A673 (cell line): ENCODE results near the gene ERC1. TPM values are rescaled to one million over a fixed set of nuclear protein-coding genes. Genes with fewer than 3 reads are reported as not detected.

Experiments
- BruUV-seq: library from RNA; stranded (reverse); fragments of 400-500 nt; replicated peaks from 2 replicates; lab custom pipeline; 2021; lab: Mats Ljungman, UMichigan
- CTCF ChIA-PET: fragments of 300-600 bp; sonication (Branson Sonifier 250); formaldehyde crosslinking; loops from one replicate; lab custom pipeline; 2022; ENCODE audit warnings: antibody characterized with exemption; lab: Charles Lee
- POLR2A ChIA-PET: fragments of 300-600 bp; sonication (Branson Sonifier 250); formaldehyde crosslinking; loops from one replicate; lab custom pipeline; 2022; ENCODE audit warnings: antibody characterized with exemption; ENCODE audit not compliant: low non-redundant PET; lab: Charles Lee
- DNase-seq: peaks from one replicate; pipeline ENCODE4 v3.0.0-alpha.2; 2015; ENCODE audit warnings: low spot score
- H3K27ac ChIP-seq: fragments of 200-600 bp; sonication (generic); 2 replicates; pipeline ENCODE4 v1.5.1; 2016; ENCODE audit warnings: mixed run types, low read depth, mild to moderate bottlenecking, mixed read lengths, antibody characterized with exemption, low read length; ENCODE audit not compliant: poor library complexity, severe bottlenecking
- H3K27me3 ChIP-seq: fragments of 200-600 bp; sonication (generic); replicated peaks from 2 replicates; pipeline ENCODE4 v1.6.1; 2017; ENCODE audit warnings: mixed run types, low read depth, mild to moderate bottlenecking, mixed read lengths, antibody characterized with exemption, low read length; ENCODE audit not compliant: insufficient read depth, poor library complexity
- H3K36me3 ChIP-seq: fragments of 200-600 bp; sonication (generic); 2 replicates; pipeline ENCODE4 v1.6.1; 2016; ENCODE audit warnings: mixed run types, mild to moderate bottlenecking, mixed read lengths, antibody characterized with exemption, low read length; ENCODE audit not compliant: insufficient read depth, poor library complexity, severe bottlenecking
- H3K4me1 ChIP-seq: fragments of 200-600 bp; sonication (generic); 2 replicates; pipeline ENCODE4 v1.6.1; 2017; ENCODE audit warnings: mixed run types, mild to moderate bottlenecking, mixed read lengths, antibody characterized with exemption, low read length; ENCODE audit not compliant: insufficient read depth, poor library complexity, severe bottlenecking
- H3K4me3 ChIP-seq: fragments of 200-600 bp; sonication (generic); 2 replicates; pipeline ENCODE4 v1.5.1; 2016; ENCODE audit warnings: low read depth, mixed run types, mild to moderate bottlenecking, mixed read lengths, low read length; ENCODE audit not compliant: poor library complexity, severe bottlenecking
- H3K9me3 ChIP-seq: fragments of 200-600 bp; sonication (generic); 2 replicates; pipeline ENCODE4 v1.6.1; 2016; ENCODE audit warnings: mixed run types, low read depth, mild to moderate bottlenecking, mixed read lengths, antibody characterized with exemption, low read length; ENCODE audit not compliant: poor library complexity, severe bottlenecking
- CTCF ChIP-seq: fragments of 300-800, 200-600 bp; sonication (generic); conservative IDR thresholded peaks from 2 replicates; pipeline ENCODE4 v1.5.1; 2017; ENCODE audit warnings: low read depth, mild to moderate bottlenecking, antibody characterized with exemption, low read length, moderate library complexity, mixed read lengths
- EZH2 ChIP-seq: fragments of 200-600 bp; sonication (generic); IDR thresholded peaks from 2 replicates; pipeline ENCODE4 v1.6.1; 2017; ENCODE audit warnings: borderline replicate concordance, low read depth, mild to moderate bottlenecking, mixed read lengths, antibody characterized with exemption, low read length; ENCODE audit not compliant: poor library complexity, severe bottlenecking
- intact Hi-C: fragments of 100-400 bp; cut with micrococcal nuclease; formaldehyde crosslinking; loops from one replicate; pipeline ENCODE4 v1.10.0; 2022; ENCODE audit not compliant: unreplicated experiment
- total RNA-seq: library from RNA; stranded (reverse); gene quantifications from 2 replicates; pipeline ENCODE4 v1.2.3, GENCODE V29; 2021

Gene ERC1
- total RNA-seq, 1 experiment from 2014 or later: 60.7 TPM

- ChIA-PET POLR2A (no interaction called here), CTCF (interaction anchor here (0.5 kb wide), 1 partner anchor 187 kb away, joined by 4 read pairs; no protein-coding TSS in a partner anchor)
- Histone ChIP-seq H3K27ac (no peak overlapping the region), H3K4me1 (no peaks in the 10 kb centered on the region), H3K36me3 (no peaks in the 10 kb centered on the region), H3K27me3 (no peaks in the 10 kb centered on the region), H3K4me3 (no peak overlapping the region), H3K9me3 (no peaks in the 10 kb centered on the region)
- intact Hi-C loops: no loop called here
- TF ChIP-seq EZH2 (no peak), CTCF (no peak)
- BruUV-seq: no TSS peak
- no peak for DNase-seq
Observed at GRCh38 chr12:1395421-1395955, 404.5 kb downstream of the ERC1 start.

GRCh38 chr12:1398673-1399072 lies 407.6 kb downstream of the ERC1 start:
- DNase-seq: no peak
- POLR2A ChIA-PET: no interaction called here
- CTCF ChIA-PET: no interaction called here
- BruUV-seq: no TSS peak
- Histone ChIP-seq H3K36me3 (peaks cover 3% of the 10 kb centered on the region), H3K9me3 (no peaks in the 10 kb centered on the region), H3K4me1 (no peaks in the 10 kb centered on the region), H3K27me3 (no peaks in the 10 kb centered on the region), H3K4me3 (no peak overlapping the region), H3K27ac (no peak overlapping the region)
- intact Hi-C loops: no loop called here
- TF ChIP-seq EZH2 (no peak), CTCF (no peak)

- H3K9me3 ChIP-seq: no peaks in the 10 kb centered on the region
- H3K27me3 ChIP-seq: no peaks in the 10 kb centered on the region
- TF ChIP-seq EZH2 (no peak), CTCF (no peak)
- H3K27ac ChIP-seq: no peak overlapping the region
- BruUV-seq: no TSS peak
- no peaks in the 10 kb centered on the region for H3K4me1 ChIP-seq
- intact Hi-C loops: no loop called here
- ChIA-PET CTCF (no interaction called here), POLR2A (no interaction called here)
- peaks cover 3% of the 10 kb centered on the region for H3K36me3 ChIP-seq
- DNase-seq: no peak
- H3K4me3 ChIP-seq: no peak overlapping the region
Observed at GRCh38 chr12:1401891-1402290, 410.9 kb downstream of the ERC1 start.
